Large intestine (tissue), 3 donors: Measurements from ENCODE around the gene COL20A1. TPM values are rescaled to one million over a fixed set of nuclear protein-coding genes. Genes with fewer than 3 reads are reported as not detected.

Source experiments
- DNase-seq, 2 donors: peaks; one replicate each; pipeline versions ENCODE4 v3.0.0 to v3.0.0-alpha.2; 2013
- H3K27ac ChIP-seq: one replicate; pipeline ENCODE4 v1.5.1; 2013; ENCODE audit warnings: low read length
- H3K27me3 ChIP-seq: 2 replicates; pipeline ENCODE4 v1.6.1; 2013; ENCODE audit warnings: low read length; ENCODE audit not compliant: control insufficient read depth, insufficient read depth
- H3K36me3 ChIP-seq: 2 replicates; pipeline ENCODE4 v1.6.1; 2013; ENCODE audit warnings: low read length; ENCODE audit not compliant: control insufficient read depth, insufficient read depth
- H3K4me1 ChIP-seq: one replicate; pipeline ENCODE4 v1.6.1; 2013; ENCODE audit warnings: low read length; ENCODE audit not compliant: control insufficient read depth, insufficient read depth
- H3K4me3 ChIP-seq: one replicate; pipeline ENCODE4 v1.5.1; 2013; ENCODE audit warnings: low read length
- H3K9me3 ChIP-seq: one replicate; pipeline ENCODE4 v1.6.1; 2013; ENCODE audit warnings: mild to moderate bottlenecking, low read depth, low read length, moderate library complexity; ENCODE audit not compliant: control insufficient read depth
- WGBS: methylation state at CpG from one replicate; pipeline ENCODE4 v1.1.5; 2013; ENCODE audit warnings: low lambda C conversion rate; ENCODE audit not compliant: insufficient coverage; 5-methylcytosine and 5-hydroxymethylcytosine counted together
- polyA plus RNA-seq: library from polyadenylated mRNA; unstranded; fragments of 120-200 nt; gene quantifications from one replicate; pipeline ENCODE4 v1.2.1, GENCODE V29; 2013

Gene COL20A1
- polyA plus RNA-seq, 1 donor: 7.2 TPM

- Histone ChIP-seq H3K36me3 (no peaks in the 10 kb centered on the region), H3K27ac (no peak overlapping the region), H3K4me1 (peaks cover 2% of the 10 kb centered on the region), H3K4me3 (no peak overlapping the region), H3K27me3 (peaks cover 10% of the 10 kb centered on the region), H3K9me3 (no peaks in the 10 kb centered on the region)
- DNase-seq: no peak
- WGBS: no CpG with 5 or more reads among the region's 34 CpGs
Measured at GRCh38 chr20:63322146-63322932, 29.4 kb downstream of the COL20A1 start.

GRCh38 chr20:63322933-63323273, 29.9 kb downstream of the COL20A1 start:
- DNase-seq: no peak
- WGBS: 38% methylated on average over 3 of the region's 15 CpGs
- Histone ChIP-seq H3K27ac (no peak overlapping the region), H3K4me1 (peaks cover 2% of the 10 kb centered on the region), H3K4me3 (no peak overlapping the region), H3K36me3 (no peaks in the 10 kb centered on the region), H3K27me3 (peaks cover 10% of the 10 kb centered on the region), H3K9me3 (no peaks in the 10 kb centered on the region)

- no CpG with 5 or more reads among the region's 18 CpGs for WGBS
- Histone ChIP-seq H3K27ac (no peak overlapping the region), H3K36me3 (no peaks in the 10 kb centered on the region), H3K27me3 (peaks cover 10% of the 10 kb centered on the region), H3K9me3 (no peaks in the 10 kb centered on the region), H3K4me3 (no peak overlapping the region), H3K4me1 (peaks cover 2% of the 10 kb centered on the region)
- no peak for DNase-seq
Measured at GRCh38 chr20:63323357-63323981, 30.5 kb downstream of the COL20A1 start.

- Histone ChIP-seq H3K36me3 (no peaks in the 10 kb centered on the region), H3K4me3 (no peak overlapping the region), H3K9me3 (no peaks in the 10 kb centered on the region), H3K27me3 (peaks cover 10% of the 10 kb centered on the region), H3K4me1 (peaks cover 2% of the 10 kb centered on the region), H3K27ac (no peak overlapping the region)
- no CpG with 5 or more reads among the region's 10 CpGs for WGBS
- no peak for DNase-seq
Measured at GRCh38 chr20:63325021-63325471, 32.1 kb downstream of the COL20A1 start.

- Histone ChIP-seq H3K27me3 (peaks cover 10% of the 10 kb centered on the region), H3K4me3 (no peak overlapping the region), H3K36me3 (no peaks in the 10 kb centered on the region), H3K4me1 (peaks cover 2% of the 10 kb centered on the region), H3K27ac (no peak overlapping the region), H3K9me3 (no peaks in the 10 kb centered on the region)
- DNase-seq: no peak
- WGBS: no CpG with 5 or more reads among the region's 8 CpGs
Measured at GRCh38 chr20:63325554-63326313, 32.7 kb downstream of the COL20A1 start.

GRCh38 chr20:63326314-63327230, 33.6 kb downstream of the COL20A1 start:
- no peak for DNase-seq
- WGBS: no CpG with 5 or more reads among the region's 15 CpGs
- H3K36me3 ChIP-seq: no peaks in the 10 kb centered on the region
- no peak overlapping the region for H3K4me3 ChIP-seq
- H3K4me1 ChIP-seq: peaks cover 3% of the 10 kb centered on the region
- no peaks in the 10 kb centered on the region for H3K9me3 ChIP-seq
- no peak overlapping the region for H3K27ac ChIP-seq
- peaks cover 10% of the 10 kb centered on the region for H3K27me3 ChIP-seq

- Histone ChIP-seq H3K9me3 (no peaks in the 10 kb centered on the region), H3K27me3 (peaks cover 8% of the 10 kb centered on the region), H3K4me1 (peaks cover 3% of the 10 kb centered on the region), H3K36me3 (no peaks in the 10 kb centered on the region), H3K27ac (no peak overlapping the region), H3K4me3 (no peak overlapping the region)
- no peak for DNase-seq
- WGBS: no CpG with 5 or more reads among the region's 8 CpGs
Measured at GRCh38 chr20:63327231-63327745, 34.3 kb downstream of the COL20A1 start.

- no peak overlapping the region for H3K27ac ChIP-seq
- no CpG with 5 or more reads among the region's 20 CpGs for WGBS
Measured at GRCh38 chr20:63328026-63328700, 35.2 kb downstream of the COL20A1 start.

GRCh38 chr20:63328718-63329275, 35.8 kb downstream of the COL20A1 start:
- Histone ChIP-seq H3K4me1 (peaks cover 3% of the 10 kb centered on the region), H3K4me3 (no peak overlapping the region), H3K27me3 (no peaks in the 10 kb centered on the region), H3K27ac (no peak overlapping the region), H3K36me3 (no peaks in the 10 kb centered on the region), H3K9me3 (no peaks in the 10 kb centered on the region)
- WGBS: no CpG with 5 or more reads among the region's 21 CpGs
- DNase-seq: no peak

More at GRCh38 chr20:63328026-63328700, 35.2 kb downstream of the COL20A1 start:
- Histone ChIP-seq H3K4me1 (peaks cover 3% of the 10 kb centered on the region), H3K9me3 (no peaks in the 10 kb centered on the region), H3K27me3 (no peaks in the 10 kb centered on the region), H3K4me3 (no peak overlapping the region), H3K36me3 (no peaks in the 10 kb centered on the region)
- DNase-seq: no peak
